GM19238 (cell line): ENCODE measurements around the gene IL1B.

Experiments used
- DNase-seq: peaks from one replicate; pipeline ENCODE4 v3.0.0; 2011; ENCODE audit warnings: low spot score; ENCODE audit not compliant: insufficient read length

IL1B gene

GRCh38 chr2:112807233-112807807 lies 29.3 kb downstream of the IL1B start:
- DNase-seq, result no peak

- DNase-seq, result no peak
Measured at GRCh38 chr2:112805542-112805941, 31.0 kb downstream of the IL1B start.

- no peak for DNase-seq
Measured at GRCh38 chr2:112803691-112804521, 32.7 kb downstream of the IL1B start.

- DNase-seq, result no peak
Measured at GRCh38 chr2:112800881-112801583, 35.5 kb downstream of the IL1B start.

- no peak for DNase-seq
Measured at GRCh38 chr2:112798979-112799975, 37.3 kb downstream of the IL1B start.

GRCh38 chr2:112796486-112796885 lies 40.1 kb downstream of the IL1B start:
- DNase-seq, result no peak

- DNase-seq, result no peak
Measured at GRCh38 chr2:112795774-112796173, 40.8 kb downstream of the IL1B start.

GRCh38 chr2:112794841-112795240 lies 41.7 kb downstream of the IL1B start:
- DNase-seq, result no peak

- no peak for DNase-seq
Measured at GRCh38 chr2:112794131-112794733, 42.3 kb downstream of the IL1B start.

- no peak for DNase-seq
Measured at GRCh38 chr2:112793449-112793978, 43.1 kb downstream of the IL1B start.

GRCh38 chr2:112792419-112792818 lies 44.2 kb downstream of the IL1B start:
- DNase-seq, result no peak

GRCh38 chr2:112791693-112792230 lies 44.8 kb downstream of the IL1B start:
- no peak for DNase-seq

GRCh38 chr2:112791019-112791418 lies 45.6 kb downstream of the IL1B start:
- no peak for DNase-seq

GRCh38 chr2:112790305-112790704 lies 46.3 kb downstream of the IL1B start:
- DNase-seq, result no peak

- no peak for DNase-seq
Measured at GRCh38 chr2:112789186-112789585, 47.4 kb downstream of the IL1B start.

- DNase-seq, result no peak
Measured at GRCh38 chr2:112788653-112789052, 47.9 kb downstream of the IL1B start.

- no peak for DNase-seq
Measured at GRCh38 chr2:112787729-112788393, 48.7 kb downstream of the IL1B start.

GRCh38 chr2:112787294-112787693 lies 49.3 kb downstream of the IL1B start:
- no peak for DNase-seq
